HepG2 (cell line): Measurements from ENCODE around the gene AFF2.

ENCODE experiments used
- POLR2AphosphoS5 ChIP-seq: IDR thresholded peaks from 2 replicates; pipeline ENCODE4 v1.6.1; 2012; ENCODE audit warnings: low read depth, low read length
- SMAD3 ChIP-seq: sonication (generic); formaldehyde crosslinking; IDR thresholded peaks from 2 replicates; pipeline ENCODE4 v1.4.0; 2020; ENCODE audit warnings: missing genetic modification reagents
- ZFP41 ChIP-seq: sonication (generic); formaldehyde crosslinking; IDR thresholded peaks from 2 replicates; pipeline ENCODE4 v1.4.0; 2020; ENCODE audit warnings: mild to moderate bottlenecking, missing genetic modification reagents, borderline replicate concordance
- TF ChIP-seq, protein P1 (sequence below), 2 experiments: sonication (generic) in 1 of 2; formaldehyde crosslinking in 1 of 2; IDR thresholded peaks; 2 replicates each; pipeline versions ENCODE4 v1.5.1 to v1.6.1; 2011 to 2020; ENCODE audit warnings: borderline replicate concordance in 1 of 2, low read depth in 1 of 2, low read length in 1 of 2, mild to moderate bottlenecking in 1 of 2, missing genetic modification reagents in 1 of 2, moderate library complexity in 1 of 2
- TF ChIP-seq, protein P2 (sequence below): sonication (generic); formaldehyde crosslinking; IDR thresholded peaks from 2 replicates; pipeline ENCODE4 v1.5.0; 2020; ENCODE audit warnings: mild to moderate bottlenecking, missing genetic modification reagents, moderate library complexity

- TF ChIP-seq, protein P1, sequence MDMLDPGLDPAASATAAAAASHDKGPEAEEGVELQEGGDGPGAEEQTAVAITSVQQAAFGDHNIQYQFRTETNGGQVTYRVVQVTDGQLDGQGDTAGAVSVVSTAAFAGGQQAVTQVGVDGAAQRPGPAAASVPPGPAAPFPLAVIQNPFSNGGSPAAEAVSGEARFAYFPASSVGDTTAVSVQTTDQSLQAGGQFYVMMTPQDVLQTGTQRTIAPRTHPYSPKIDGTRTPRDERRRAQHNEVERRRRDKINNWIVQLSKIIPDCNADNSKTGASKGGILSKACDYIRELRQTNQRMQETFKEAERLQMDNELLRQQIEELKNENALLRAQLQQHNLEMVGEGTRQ (IDR thresholded peaks at IDR 0.05; ENCODE audit: low read depth, low read length), result no peak
- TF ChIP-seq, protein P1 (CRISPR knock-in tag; IDR thresholded peaks at IDR 0.05; ENCODE audit: borderline replicate concordance), result no peak
- TF ChIP-seq, protein P2, sequence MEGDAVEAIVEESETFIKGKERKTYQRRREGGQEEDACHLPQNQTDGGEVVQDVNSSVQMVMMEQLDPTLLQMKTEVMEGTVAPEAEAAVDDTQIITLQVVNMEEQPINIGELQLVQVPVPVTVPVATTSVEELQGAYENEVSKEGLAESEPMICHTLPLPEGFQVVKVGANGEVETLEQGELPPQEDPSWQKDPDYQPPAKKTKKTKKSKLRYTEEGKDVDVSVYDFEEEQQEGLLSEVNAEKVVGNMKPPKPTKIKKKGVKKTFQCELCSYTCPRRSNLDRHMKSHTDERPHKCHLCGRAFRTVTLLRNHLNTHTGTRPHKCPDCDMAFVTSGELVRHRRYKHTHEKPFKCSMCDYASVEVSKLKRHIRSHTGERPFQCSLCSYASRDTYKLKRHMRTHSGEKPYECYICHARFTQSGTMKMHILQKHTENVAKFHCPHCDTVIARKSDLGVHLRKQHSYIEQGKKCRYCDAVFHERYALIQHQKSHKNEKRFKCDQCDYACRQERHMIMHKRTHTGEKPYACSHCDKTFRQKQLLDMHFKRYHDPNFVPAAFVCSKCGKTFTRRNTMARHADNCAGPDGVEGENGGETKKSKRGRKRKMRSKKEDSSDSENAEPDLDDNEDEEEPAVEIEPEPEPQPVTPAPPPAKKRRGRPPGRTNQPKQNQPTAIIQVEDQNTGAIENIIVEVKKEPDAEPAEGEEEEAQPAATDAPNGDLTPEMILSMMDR (CRISPR knock-in tag), result no peak
- TF ChIP-seq SMAD3 (CRISPR knock-in tag), result no peak
- no peak for TF ChIP-seq POLR2AphosphoS5
- no peak for TF ChIP-seq ZFP41 (CRISPR knock-in tag)
Measured at GRCh38 chrX:148542481-148543255, 42.3 kb downstream of the AFF2 start.
